Measurements from ENCODE around the gene MAST3. TPM values are rescaled to one million over a fixed set of nuclear protein-coding genes. Genes with fewer than 3 reads are reported as not detected.

Gene MAST3
- total RNA-seq, 4 donors from 2014 or later = 27.2 to 53.5 (median 32.7) TPM

- no peak for TF ChIP-seq POLR2AphosphoS5 (IDR thresholded peaks at IDR 0.05)
- TF ChIP-seq CTCF (IDR thresholded peaks at IDR 0.05) = no peak
- no peak for TF ChIP-seq POLR2A (IDR thresholded peaks at IDR 0.05)
- no peak for TF ChIP-seq EP300 (IDR thresholded peaks at IDR 0.05; ENCODE audit: low read depth)
- intact Hi-C loops (cut with DNase I; ENCODE audit: low total_unique reads) (loop anchor here (5.0 kb wide), 1 partner anchor 48 kb away; no protein-coding TSS in a partner anchor), in situ Hi-C loops (cut with MboI; ENCODE audit: low pct_ligation_motif_present in 1 of 4, low pct_unique_long_range_greater_than_20kb in 1 of 4, low sequenced_read_pairs in 3 of 4) (no loop called here)
- Histone ChIP-seq H3K36me3 (peaks cover 0 to 8% (median 2%) of the 10 kb centered on the region in 4 donors), H3K27me3 (no peaks in the 10 kb centered on the region), H3K9me3 (no peaks in the 10 kb centered on the region), H3K4me3 (no peak overlapping the region), H3K27ac (no peak overlapping the region), H3K4me1 (peaks cover 34 to 45% (median 42%) of the 10 kb centered on the region in 4 donors)
- WGBS, 2 donors (ENCODE audit: low coverage in 1 of 2) = 94% methylated on average over 10 of the region's 10 CpGs; no CpG with 5 or more reads in 1 of the 2 donors
- no peak for DNase-seq
These were observed 62.2 kb downstream of the MAST3 start for GRCh38 chr19:18159810-18160209.

GRCh38 chr19:18160493-18160970, 63.0 kb downstream of the MAST3 start:
- Histone ChIP-seq H3K4me3 (peak overlapping the region in 3 of 4 donors; percentile 30 to 45 (median 42)), H3K36me3 (peaks cover 0 to 8% (median 4%) of the 10 kb centered on the region in 4 donors), H3K27me3 (no peaks in the 10 kb centered on the region), H3K4me1 (peaks cover 32 to 41% (median 38%) of the 10 kb centered on the region in 4 donors), H3K9me3 (no peaks in the 10 kb centered on the region), H3K27ac (peak overlapping the region; percentile 68 to 81 (median 79))
- 72% methylated on average over 13 of the region's 13 CpGs; no CpG with 5 or more reads in 1 of the 2 donors for WGBS, 2 donors (ENCODE audit: low coverage in 1 of 2)
- TF ChIP-seq POLR2A (IDR thresholded peaks at IDR 0.05) = no peak
- no peak for TF ChIP-seq POLR2AphosphoS5 (IDR thresholded peaks at IDR 0.05)
- TF ChIP-seq EP300 (IDR thresholded peaks at IDR 0.05; ENCODE audit: low read depth) = no peak
- no peak for TF ChIP-seq CTCF (IDR thresholded peaks at IDR 0.05)
- intact Hi-C loops (cut with DNase I; ENCODE audit: low total_unique reads) = loop anchor here (5.0 kb wide), 1 partner anchor 48 kb away; no protein-coding TSS in a partner anchor
- in situ Hi-C loops (cut with MboI; ENCODE audit: low pct_ligation_motif_present in 1 of 4, low pct_unique_long_range_greater_than_20kb in 1 of 4, low sequenced_read_pairs in 3 of 4) = no loop called here
- DNase-seq = no peak

DNA sequence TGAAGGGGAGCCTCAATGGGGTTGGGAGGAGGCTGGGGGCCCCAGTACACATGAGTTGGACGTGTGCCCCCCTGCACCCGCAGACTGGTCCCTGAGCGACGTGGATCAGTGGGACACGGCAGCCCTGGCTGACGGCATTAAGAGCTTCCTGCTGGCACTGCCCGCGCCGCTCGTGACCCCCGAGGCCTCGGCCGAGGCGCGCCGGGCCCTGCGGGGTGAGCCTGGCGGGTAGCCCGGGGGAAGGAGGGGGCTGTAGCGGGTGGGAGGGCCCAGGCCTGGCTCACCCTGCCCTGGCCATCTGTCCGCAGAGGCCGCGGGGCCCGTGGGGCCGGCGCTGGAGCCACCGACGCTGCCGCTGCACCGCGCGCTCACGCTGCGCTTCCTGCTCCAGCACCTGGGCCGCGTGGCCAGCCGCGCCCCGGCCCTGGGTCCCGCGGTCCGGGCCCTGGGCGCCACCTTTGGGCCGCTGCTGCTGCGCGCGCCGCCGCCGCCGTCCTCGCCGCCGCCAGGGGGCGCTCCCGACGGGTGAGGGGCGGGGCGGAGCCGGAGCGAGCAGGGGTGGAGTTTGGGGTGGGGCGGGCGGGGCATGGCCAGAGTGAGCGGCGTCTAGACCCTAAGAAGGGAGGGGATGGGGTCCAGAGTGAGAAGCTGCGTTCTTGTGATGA, 63.5 kb downstream of the MAST3 start:
- TF ChIP-seq POLR2A (IDR thresholded peaks at IDR 0.05) (no peak), CTCF (IDR thresholded peaks at IDR 0.05) (peak in 3 of 5 experiments; percentile 58 to 71 (median 71))
- no peaks in the 10 kb centered on the region for H3K9me3 ChIP-seq
- H3K4me3 ChIP-seq = peak overlapping the region in 3 of 4 donors; percentile 30 to 45 (median 42)
- intact Hi-C loops (cut with DNase I; ENCODE audit: low total_unique reads) = loop anchor here (5.0 kb wide), 1 partner anchor 49 kb away; no protein-coding TSS in a partner anchor
- peaks cover 26 to 35% (median 32%) of the 10 kb centered on the region in 4 donors for H3K4me1 ChIP-seq
- H3K27ac ChIP-seq = peak overlapping the region; percentile 68 to 81 (median 79)
- WGBS, 2 donors (ENCODE audit: low coverage in 1 of 2) = 9% methylated on average over 16 of the region's 66 CpGs; no CpG with 5 or more reads in 1 of the 2 donors
- in situ Hi-C loops (cut with MboI; ENCODE audit: low pct_ligation_motif_present in 1 of 4, low pct_unique_long_range_greater_than_20kb in 1 of 4, low sequenced_read_pairs in 3 of 4) = no loop called here
- H3K27me3 ChIP-seq = no peaks in the 10 kb centered on the region
- DNase-seq = peak; percentile 83
- peaks cover 0 to 13% (median 7%) of the 10 kb centered on the region in 4 donors for H3K36me3 ChIP-seq

DNA sequence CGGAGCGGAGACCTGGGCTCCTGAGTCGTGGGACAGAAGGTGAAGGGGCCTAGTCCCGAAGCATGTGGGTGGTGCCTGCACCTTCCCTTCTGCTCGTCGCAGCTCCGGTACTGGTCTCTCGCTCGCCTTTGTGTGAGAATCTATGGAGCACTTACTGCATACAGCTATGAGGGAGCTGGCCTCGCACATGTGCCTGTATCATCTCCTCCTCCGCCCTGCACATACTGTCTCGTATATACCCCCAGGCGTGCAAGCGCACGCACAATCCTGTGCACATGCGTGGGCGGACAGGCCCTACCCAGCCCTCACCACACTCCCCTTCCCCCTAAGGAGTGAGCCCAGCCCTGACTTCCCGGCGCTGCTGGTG, 64.0 kb downstream of the MAST3 start:
- Histone ChIP-seq H3K9me3 (no peaks in the 10 kb centered on the region), H3K27me3 (no peaks in the 10 kb centered on the region), H3K4me3 (peak overlapping the region in 2 of 4 donors; percentile 25 to 42), H3K36me3 (peaks cover 0 to 17% (median 9%) of the 10 kb centered on the region in 4 donors), H3K27ac (peak overlapping the region in 2 of 4 donors; percentile 21 to 81), H3K4me1 (peaks cover 24 to 30% (median 27%) of the 10 kb centered on the region in 4 donors)
- DNase-seq = no peak
- TF ChIP-seq POLR2AphosphoS5 (IDR thresholded peaks at IDR 0.05) (no peak), CTCF (IDR thresholded peaks at IDR 0.05) (peak in 1 of 5 experiments; percentile 24)
- in situ Hi-C loops (cut with MboI; ENCODE audit: low pct_ligation_motif_present in 1 of 4, low pct_unique_long_range_greater_than_20kb in 1 of 4, low sequenced_read_pairs in 3 of 4) = no loop called here
- intact Hi-C loops (cut with DNase I; ENCODE audit: low total_unique reads) = loop anchor here (5.0 kb wide), 1 partner anchor 49 kb away; no protein-coding TSS in a partner anchor
- WGBS, 2 donors (ENCODE audit: low coverage in 1 of 2) = 67% methylated on average over 18 of the region's 19 CpGs; no CpG with 5 or more reads in 1 of the 2 donors

All from transverse colon (tissue), 4 donors.